HG03135 (cell line): ENCODE results near the gene PRKG1.
"Not testable (repeated sequence)": the region's sequence is repeated elsewhere in the genome, so short reads cannot be mapped to it uniquely, and the experiment has no call there.

ENCODE experiments used
- ATAC-seq: cut with Tn5 transposase; IDR thresholded peaks from one replicate; pipeline ENCODE4 v1.9.1; 2021; ENCODE audit warnings: mild to moderate bottlenecking, moderate library complexity; ENCODE audit not compliant: unreplicated experiment

PRKG1 gene

DNA sequence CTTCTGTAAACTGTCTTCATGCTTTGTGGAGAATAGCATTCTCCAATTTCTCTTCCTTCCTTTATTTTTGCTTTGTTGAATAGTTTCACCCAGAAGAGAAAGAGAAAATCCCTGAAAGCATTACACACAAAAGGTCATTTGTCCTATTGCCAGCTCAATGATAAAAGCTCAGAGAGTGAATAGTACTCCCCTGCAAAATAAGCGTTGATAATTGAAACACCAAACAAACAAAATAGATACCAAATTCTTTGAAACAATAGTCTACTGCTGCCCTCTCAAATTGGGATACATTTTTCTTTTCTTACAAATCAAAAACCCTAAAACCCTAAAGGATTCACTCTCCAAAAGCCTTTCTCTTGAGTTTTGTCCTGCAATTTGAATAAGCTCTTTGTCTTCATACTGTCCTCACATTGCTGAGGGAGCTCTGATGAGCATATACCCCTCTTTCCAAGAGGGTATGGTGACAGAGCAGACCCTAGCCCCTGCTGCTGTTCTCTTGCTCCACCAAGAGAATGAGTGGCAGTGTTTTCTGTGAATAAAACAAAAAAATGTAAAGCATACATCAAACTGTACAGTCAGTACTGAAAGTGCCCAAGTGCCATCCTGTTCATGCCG, 490.7 kb downstream of the PRKG1 start:
- ATAC-seq: no peak

DNA sequence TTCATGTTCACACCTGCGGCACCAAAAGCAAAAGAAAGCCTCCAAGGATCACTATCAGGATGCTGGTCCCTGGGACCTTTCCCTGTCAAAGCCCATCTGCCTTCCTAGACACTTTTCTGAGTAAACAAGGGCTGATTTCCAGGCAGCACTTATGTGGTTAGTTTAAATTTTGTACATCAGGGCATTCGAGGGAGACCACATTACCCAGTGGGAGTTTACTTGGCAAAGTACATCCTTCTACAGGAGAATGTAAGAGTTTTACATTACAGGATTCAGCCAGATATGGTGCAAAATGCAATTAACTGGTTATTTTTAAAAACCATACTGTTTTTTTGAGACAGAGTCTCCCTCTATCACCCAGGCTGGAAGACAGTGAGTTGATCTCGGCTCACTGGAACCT, 493.0 kb downstream of the PRKG1 start:
- no peak for ATAC-seq

DNA sequence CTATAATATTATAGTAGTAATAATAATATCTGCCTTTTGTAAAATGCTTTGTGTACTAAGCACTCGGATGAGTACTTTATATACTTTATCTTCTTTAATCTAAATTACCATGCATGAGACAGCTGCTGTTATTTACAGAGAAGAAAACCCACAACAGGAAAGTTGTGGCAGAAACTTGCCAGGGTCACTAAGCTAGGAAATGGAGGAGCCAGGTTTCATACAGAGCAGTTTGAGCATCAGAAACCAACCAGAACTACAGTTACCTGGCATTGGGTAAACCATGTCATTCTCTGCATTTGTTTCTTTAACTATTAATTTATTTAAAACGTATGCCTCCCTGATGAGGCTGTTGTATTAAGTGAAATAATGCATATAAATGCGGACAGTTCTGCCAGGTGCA, 495.2 kb downstream of the PRKG1 start:
- no peak for ATAC-seq

DNA sequence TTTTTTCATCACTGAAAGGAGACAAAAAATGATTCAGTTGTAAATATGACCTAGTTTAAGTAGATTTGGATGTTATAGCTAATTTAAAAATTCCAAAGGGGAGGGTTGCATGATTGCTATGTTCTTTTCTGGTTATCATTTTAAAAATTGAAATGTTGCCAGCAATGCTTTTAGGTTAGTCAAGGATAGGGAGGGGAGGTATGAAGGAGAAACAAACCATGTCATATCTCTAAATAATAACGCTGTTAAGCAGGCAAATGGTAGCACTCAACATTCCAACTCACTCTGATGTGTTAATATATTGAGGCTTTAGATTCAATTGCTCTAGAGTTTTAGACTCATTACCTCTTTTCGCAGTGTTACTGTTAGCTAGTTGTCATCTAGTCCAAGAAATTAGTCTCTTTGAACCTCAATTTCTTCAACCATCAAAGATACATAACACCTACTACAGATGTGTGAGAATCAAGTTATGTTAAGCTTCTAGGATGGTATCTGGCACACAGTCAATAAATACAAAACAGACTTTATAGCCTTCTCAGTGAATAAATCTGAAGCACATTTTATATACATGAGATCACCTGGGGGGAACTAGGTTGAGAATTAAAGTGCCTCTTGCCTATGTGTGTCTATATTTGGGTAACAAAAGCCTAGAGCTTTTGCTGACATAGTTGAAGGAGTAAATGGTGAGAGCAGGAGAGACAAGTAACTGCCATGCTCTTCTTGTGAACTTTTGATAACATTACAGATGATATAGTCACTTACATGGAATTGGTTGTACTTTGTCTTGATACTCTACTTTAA, 500.2 kb downstream of the PRKG1 start:
- ATAC-seq: no peak

DNA sequence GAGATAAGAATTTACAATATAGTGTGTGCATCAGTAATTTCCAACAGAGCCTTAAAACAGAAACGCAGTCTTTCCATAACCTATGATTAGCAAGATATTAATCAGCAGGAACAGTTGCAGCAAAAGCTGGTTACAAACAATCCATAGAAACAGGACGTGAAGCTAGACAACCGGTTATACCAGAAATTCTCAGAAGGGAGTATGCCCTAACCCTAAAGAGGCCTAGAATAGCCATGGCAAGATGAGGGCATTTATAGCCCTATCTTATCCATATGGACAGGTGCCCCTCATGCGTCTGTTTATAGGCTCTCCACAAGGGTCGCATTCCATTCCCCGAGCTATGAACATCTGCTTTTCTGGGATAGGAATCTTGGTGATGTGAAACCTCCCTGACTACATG, 506.9 kb downstream of the PRKG1 start:
- ATAC-seq: not testable (repeated sequence)

DNA sequence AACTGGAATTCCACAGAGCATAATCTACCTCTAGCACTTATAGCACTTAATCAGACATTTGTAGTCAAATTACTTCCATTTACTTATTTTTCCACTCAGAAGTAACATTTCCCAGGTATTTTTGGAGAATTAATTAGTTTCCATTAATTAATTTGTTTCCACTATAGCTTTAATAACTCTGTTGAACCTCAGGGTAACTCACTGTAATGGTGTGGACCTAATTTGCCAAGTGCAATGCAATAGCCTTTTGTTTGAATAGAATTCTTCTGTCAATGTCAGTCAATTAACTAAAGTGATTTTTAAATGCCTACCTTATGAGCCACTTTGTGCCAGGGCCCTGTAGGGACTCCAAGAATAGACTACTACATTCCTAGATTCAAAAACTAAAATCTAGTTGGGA, 509.7 kb downstream of the PRKG1 start:
- ATAC-seq: no peak

DNA sequence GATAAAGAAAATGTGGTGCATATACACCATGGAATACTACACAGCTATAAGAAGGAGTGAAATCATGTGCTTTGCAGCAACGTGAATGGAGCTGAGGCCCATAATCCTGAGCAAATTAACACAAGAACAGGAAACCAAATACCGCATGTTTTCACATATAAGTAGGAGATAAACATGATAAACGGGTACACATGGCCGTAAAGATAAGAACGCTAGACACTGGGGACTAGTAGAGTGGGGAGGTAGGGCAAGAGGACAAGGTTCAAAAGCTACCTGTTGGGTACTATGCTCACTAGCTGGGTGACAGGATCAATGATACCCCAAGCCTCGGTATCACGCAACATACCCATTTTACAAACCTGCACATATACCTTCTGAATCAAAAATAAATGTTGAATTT, 511.5 kb downstream of the PRKG1 start:
- no peak for ATAC-seq

DNA sequence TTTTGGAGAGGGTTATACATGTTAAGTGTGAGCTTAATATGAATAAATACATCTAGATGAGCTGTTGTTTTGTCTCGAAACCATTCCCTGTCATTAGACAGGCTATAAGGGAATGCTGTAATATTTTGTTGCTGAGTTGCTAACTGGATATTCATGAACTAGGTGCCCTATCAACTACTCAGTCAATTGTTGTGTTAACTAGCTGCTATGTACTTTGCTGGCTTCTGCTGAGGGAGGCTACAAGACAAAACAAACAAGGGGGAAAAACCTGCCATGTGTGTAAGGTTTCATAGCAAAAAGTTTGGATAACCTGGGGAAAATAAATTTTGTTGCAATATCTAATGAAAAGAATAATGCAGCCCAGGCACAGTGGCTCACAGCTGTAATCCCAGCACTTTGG, 514.7 kb downstream of the PRKG1 start:
- ATAC-seq: no peak

DNA sequence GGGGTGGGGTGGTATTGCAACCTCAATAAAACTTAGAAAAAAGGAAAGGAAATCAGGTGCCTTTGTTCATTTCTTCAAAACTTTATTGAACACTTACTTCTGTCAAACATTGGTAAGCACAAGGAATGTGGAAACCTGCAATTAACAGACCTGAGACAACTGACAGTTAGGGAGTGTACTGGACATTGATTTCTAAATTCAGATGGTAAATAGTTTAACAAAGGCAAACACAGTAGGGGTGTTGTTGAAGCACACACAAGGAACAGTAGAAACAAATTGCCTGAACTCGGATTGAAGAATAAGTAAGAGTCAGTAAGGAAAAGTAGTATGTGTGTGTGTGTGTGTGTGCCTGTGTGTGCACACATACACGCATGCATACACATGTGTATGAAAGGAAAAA, 516.5 kb downstream of the PRKG1 start:
- ATAC-seq: no peak

DNA sequence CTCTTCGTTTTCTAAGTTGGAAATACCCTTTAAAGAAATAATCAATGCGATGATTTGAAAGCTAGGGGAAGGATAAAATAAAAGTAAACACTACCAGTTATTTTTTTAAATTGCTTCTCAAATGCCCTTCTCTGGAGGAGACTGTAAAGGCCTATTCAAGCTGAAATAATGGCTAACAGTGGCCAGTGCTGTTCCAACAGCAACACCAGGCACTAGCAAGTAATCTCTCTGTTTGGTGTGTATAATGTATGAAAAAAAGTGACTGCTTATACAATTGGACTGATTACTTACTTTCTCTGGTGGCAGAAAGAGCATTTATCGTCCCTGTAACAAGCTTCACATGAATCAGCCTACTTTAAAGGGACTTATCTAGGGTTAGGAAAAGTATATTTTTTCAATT, 522.4 kb downstream of the PRKG1 start:
- no peak for ATAC-seq

DNA sequence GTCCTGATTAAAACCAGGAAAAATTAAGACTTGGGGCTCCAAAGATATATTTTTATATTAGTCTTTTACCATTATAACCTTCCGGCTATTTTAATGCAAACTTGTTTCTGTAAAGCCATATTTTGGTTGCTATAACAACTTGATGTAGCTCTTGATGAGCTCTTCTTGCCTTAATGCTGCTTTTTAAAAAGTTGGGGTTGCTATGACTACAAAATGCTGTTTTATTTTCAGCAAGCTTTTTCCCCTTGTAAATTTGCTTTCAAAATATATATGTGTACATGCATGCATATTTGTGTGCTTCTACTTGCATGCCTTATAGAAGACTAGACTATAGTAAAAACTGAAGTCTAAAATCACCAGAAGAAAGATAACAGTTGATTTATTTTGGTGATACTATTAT, 525.4 kb downstream of the PRKG1 start:
- no peak for ATAC-seq

DNA sequence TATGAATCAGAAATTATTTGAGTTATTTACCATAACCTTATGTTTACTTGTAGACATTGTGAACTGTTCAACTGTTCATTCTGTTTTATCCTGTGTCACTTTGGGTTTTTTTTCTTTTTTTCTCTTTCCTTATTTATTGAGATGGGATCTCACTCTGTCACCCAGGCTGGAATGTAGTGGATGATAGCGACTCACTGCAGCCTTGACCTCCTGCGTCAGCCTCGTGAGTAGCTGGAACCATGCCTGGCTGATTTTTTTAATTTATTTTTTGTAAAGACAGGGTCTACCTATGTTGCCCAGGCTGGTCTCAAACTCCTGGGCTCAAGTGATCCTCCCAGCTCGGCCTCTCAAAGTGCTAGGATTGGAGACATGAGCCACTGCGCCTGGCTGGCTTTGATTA, 528.0 kb downstream of the PRKG1 start:
- ATAC-seq: no peak

DNA sequence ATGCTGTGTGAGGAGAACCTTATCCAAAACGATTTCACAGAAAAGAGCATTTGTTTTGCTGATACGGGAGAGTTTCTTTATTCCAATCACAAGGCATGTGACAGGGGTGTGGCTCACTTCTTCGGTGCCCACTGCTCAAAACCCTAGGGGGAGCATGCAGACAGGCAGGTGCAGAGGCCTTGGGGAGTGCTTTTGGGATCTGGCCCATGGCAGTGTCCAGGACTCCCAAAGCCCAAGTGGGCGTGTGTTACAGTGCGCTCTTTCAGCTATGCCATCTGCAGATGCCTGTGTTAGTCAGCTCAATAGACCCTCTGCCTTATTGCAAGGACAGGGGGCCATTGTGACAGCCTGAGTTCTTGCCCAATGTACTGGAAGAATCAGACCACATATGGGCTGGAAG, 530.3 kb downstream of the PRKG1 start:
- no peak for ATAC-seq

DNA sequence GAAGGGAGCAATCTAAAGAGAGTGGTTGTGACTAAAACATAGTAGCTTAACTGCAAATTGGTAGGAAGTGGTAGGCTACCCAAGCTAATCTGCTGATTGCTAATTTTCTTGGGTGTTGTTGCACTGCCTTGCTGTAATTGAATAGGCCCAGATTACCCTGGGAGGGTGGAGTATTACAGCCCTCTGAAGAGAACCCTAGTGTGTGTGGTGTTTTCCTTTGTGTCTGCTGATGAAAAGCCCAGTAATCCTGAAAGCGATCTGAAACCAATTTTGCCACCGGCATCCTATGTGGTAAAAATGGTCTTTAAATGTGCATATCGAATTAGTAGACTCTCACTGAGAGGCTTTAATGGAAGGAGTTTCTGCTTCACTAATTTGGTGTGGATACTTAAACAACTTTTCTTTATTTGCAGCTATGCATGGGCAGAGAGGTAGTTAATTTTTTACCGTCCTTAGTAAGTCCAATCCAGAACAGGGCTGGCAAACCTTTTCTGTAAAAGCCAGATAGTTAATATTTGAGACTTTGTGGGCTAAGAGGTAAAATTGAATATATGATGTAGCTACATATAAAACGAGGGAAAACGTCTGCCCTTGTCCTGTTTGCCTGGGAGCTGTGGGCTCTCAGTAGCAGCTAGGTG, 532.7 kb downstream of the PRKG1 start:
- no peak for ATAC-seq

DNA sequence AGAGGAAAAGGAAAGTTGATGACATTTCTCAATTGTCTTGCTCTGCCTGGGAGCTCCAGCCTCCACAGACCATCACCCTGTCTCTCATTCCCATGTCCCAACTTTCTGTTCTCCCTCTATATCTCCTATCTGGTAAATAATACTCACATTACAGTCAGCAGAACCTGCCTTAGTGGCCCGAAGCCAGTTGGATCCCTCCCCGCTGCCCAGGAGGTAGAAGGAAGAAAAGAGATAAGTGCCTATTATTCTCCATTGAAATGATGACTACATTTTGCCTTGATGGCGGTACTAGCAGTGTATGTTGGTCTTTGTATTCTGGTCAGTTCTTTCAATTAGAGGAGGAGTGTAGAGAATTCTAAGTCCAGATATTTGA, 533.2 kb downstream of the PRKG1 start:
- no peak for ATAC-seq

DNA sequence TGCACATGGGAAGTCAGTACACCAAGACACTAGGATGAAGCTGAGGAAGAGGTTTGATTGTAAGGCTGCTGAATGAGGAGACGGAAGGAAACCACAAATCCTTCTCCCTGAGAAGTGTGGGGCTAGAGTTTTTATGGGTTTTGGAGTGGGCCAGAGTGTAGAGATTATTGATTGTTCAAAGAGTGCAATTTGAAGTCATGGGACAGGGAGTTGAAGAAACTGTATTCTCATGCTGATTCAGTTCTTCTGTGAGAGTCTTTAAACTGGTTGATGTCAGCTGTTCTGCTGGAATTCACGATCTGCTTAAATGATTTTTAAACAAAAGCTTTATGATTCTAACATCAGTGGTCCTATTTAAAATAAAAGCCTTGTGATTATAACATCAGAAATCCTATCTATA, 533.9 kb downstream of the PRKG1 start:
- ATAC-seq: no peak

DNA sequence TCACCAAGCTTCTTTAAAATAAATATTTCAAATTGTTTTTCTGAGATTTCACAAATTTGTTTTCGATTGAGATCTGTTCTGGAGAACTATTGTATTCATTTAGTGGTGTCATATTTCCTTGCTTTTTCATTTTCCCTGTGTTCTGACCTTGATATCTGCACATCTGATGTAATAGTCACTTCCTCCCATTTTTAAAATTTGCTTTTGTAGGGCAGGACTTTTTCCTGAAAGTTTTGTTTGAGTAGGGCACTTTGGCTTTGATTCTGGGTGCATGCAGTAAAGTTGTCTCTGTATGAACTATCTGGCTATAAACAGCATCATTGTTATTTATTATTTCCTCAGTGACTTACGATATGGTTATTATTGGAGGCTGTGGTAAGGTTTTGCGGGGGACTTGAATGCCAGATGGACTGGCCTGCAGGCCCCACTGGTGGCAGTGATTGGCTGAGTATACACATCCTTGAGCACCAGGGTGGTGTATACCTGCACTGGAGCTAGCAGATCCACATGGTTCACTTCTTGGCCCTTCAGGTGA, 541.5 kb downstream of the PRKG1 start:
- ATAC-seq: no peak

DNA sequence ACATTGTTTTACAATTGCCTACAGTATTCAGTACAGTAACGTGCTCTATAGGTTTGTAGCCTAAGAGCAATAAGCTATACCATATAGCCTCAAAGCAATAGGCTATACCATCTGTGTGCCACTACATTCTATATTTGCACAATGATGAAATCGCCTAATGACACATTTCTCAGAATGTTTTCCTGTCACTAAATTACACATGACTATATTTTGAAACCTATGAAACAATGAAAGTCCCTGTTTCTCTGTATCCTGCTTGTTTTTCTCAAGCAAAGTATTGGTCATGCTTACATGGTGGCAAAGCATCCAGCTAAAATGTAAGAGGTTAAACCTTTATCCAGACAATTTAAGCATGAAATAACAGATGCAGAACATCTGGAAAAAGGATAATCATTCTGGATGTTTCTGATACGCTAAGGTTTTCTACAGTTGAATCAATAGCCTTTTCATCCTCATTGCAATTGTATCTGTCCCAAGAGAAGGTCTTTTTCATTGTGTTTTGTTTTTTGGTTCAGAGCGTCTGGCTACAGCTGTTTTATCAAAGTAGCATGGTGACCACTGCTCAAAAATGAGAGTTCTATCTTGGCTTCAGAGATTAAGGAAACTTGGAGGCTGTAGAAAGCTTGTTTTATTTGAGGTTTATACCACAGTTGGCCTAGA, 543.4 kb downstream of the PRKG1 start:
- no peak for ATAC-seq

DNA sequence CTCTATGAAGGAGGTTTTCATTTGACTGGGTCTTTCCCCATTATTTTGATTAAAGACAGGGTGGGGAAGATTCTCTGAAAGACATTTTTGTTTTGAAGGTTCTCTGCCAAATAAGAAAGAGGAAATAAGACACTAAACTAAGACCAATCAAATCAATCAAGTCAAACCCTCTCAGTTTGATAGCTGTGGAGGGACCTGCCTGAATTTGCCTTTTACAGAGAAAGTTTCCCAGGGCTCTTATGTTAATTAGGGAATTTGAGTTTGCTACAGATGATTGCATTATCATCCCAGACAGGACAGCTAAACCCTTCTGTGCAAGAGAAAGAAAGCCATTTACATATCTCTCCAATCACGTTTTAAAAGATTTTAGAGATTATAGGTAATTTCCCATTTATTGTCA, 545.1 kb downstream of the PRKG1 start:
- no peak for ATAC-seq

DNA sequence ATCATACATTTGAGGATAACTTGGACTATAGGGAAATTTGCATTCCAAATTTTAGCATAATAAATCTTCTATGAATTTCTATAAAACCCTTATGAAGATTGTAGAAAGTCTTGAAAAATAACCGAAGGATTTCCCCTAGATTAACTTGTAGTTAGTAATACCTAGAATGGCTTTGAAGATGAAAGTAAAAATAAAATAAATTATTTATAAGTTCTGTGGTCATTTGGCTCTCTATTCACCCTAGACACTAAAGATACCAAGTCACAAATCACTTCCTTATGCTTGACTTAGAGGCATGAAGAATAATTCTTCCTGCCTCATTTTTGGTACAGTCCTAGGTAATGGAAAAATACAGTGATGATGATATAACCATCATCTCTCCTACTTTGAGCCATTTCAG, 545.8 kb downstream of the PRKG1 start:
- ATAC-seq: peak; percentile 63

DNA sequence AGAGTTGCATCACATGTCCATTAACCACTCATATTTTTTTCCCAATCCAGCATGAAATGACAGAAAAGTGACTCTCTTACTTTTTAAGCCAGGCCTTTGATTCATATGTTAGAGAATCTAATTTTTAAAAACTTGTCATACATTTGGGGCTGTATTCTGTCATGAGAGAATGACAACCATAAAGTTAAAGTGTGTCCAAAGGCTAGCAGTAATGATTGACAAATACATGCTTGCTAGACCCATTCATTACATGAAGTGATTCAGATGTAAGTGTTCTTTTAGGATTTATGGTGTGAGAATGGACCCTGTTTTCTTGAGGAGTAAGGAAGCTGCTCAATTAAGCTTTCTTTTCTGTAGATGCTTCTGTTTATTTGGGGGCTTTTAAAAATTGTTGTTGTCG, 549.7 kb downstream of the PRKG1 start:
- no peak for ATAC-seq
